ENCODE data around the gene SMPX. TPM values are rescaled to one million over a fixed set of nuclear protein-coding genes. Genes with fewer than 3 reads are reported as not detected.

Gene SMPX
- total RNA-seq, 2 experiments from 2014 or later = not detected

- Mint-ChIP-seq H3K27ac (no peak overlapping the region), H3K4me3 (no peak overlapping the region), H3K9me3 (no peaks in the 10 kb centered on the region), H3K4me1 (ENCODE audit: low read depth) (no peaks in the 10 kb centered on the region), H3K36me3 (ENCODE audit: low read depth) (no peaks in the 10 kb centered on the region), H3K27me3 (peaks cover 4% of the 10 kb centered on the region)
- ATAC-seq = no peak
- TF ChIP-seq, protein P1, sequence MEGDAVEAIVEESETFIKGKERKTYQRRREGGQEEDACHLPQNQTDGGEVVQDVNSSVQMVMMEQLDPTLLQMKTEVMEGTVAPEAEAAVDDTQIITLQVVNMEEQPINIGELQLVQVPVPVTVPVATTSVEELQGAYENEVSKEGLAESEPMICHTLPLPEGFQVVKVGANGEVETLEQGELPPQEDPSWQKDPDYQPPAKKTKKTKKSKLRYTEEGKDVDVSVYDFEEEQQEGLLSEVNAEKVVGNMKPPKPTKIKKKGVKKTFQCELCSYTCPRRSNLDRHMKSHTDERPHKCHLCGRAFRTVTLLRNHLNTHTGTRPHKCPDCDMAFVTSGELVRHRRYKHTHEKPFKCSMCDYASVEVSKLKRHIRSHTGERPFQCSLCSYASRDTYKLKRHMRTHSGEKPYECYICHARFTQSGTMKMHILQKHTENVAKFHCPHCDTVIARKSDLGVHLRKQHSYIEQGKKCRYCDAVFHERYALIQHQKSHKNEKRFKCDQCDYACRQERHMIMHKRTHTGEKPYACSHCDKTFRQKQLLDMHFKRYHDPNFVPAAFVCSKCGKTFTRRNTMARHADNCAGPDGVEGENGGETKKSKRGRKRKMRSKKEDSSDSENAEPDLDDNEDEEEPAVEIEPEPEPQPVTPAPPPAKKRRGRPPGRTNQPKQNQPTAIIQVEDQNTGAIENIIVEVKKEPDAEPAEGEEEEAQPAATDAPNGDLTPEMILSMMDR (IDR thresholded peaks at IDR 0.05) = no peak
- ChIA-PET POLR2A (no interaction called here), CTCF (no interaction called here)
- intact Hi-C loops (cut with micrococcal nuclease) = no loop called here
- DNase-seq = no peak
Observed at GRCh38 chrX:21735038-21735767, 22.7 kb downstream of the SMPX start.

DNA sequence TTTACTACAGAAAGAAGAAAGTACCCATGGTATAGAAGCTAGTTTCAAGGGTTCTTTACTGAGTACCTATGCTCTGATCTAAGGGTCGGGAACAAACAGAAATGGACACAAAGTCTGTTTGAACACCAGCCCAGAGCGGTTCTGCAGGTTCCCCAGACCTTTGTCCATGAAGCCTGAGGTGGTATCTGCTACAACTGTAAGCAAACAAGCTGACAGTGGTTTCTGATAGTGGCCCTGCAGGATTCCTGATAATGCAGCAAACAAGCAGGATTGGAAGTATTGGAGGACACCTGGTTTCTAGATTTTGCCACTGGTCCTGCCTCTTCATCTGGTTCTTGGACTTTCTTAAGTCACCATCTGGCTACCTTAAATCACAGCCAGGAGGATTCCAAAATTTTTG, 23.7 kb downstream of the SMPX start:
- Mint-ChIP-seq H3K4me1 (ENCODE audit: low read depth) (no peaks in the 10 kb centered on the region), H3K27ac (no peak overlapping the region), H3K9me3 (no peaks in the 10 kb centered on the region), H3K36me3 (ENCODE audit: low read depth) (no peaks in the 10 kb centered on the region), H3K4me3 (no peak overlapping the region), H3K27me3 (peaks cover 4% of the 10 kb centered on the region)
- no peak for DNase-seq
- ChIA-PET POLR2A (no interaction called here), CTCF (no interaction called here)
- no peak for ATAC-seq
- TF ChIP-seq, protein P1 (IDR thresholded peaks at IDR 0.05) = no peak
- intact Hi-C loops (cut with micrococcal nuclease) = no loop called here

DNA sequence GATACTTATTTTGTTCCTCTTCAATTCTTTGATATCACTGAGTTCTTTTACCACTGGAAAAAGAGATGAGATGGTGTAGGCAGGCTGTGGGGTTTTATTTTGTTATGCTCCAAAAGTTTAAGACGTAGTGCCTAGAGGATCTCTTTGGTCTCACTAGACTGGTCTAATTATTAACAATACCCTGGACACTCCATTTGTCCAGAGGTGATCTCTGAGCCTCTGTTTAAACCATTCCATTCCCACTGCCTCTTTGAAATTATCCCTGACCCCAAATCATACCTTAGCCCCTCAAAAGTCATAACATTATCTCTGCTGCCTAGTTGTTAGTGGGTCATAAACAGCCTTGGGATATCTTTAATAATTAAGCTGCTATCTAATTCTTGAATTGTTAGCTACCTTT, 24.2 kb downstream of the SMPX start:
- Mint-ChIP-seq H3K4me1 (ENCODE audit: low read depth) (no peaks in the 10 kb centered on the region), H3K4me3 (no peak overlapping the region), H3K27me3 (peaks cover 5% of the 10 kb centered on the region), H3K9me3 (no peaks in the 10 kb centered on the region), H3K36me3 (ENCODE audit: low read depth) (no peaks in the 10 kb centered on the region), H3K27ac (no peak overlapping the region)
- DNase-seq (no peak), ATAC-seq (no peak)
- intact Hi-C loops (cut with micrococcal nuclease) = no loop called here
- TF ChIP-seq, protein P1 (IDR thresholded peaks at IDR 0.05) = no peak
- POLR2A ChIA-PET = no interaction called here
- CTCF ChIA-PET = no interaction called here

GRCh38 chrX:21730026-21730425, 27.9 kb downstream of the SMPX start:
- DNase-seq = no peak
- POLR2A ChIA-PET = no interaction called here
- H3K4me3 Mint-ChIP-seq = no peak overlapping the region
- intact Hi-C loops (cut with micrococcal nuclease) = no loop called here
- TF ChIP-seq, protein P1 (IDR thresholded peaks at IDR 0.05) = no peak
- no peaks in the 10 kb centered on the region for H3K36me3 Mint-ChIP-seq (ENCODE audit: low read depth)
- CTCF ChIA-PET = interaction anchor here (0.6 kb wide), 1 partner anchor 678 kb away, joined by 3 read pairs; no protein-coding TSS in a partner anchor
- ATAC-seq = no peak
- peaks cover 4% of the 10 kb centered on the region for H3K27me3 Mint-ChIP-seq
- H3K27ac Mint-ChIP-seq = no peak overlapping the region
- no peaks in the 10 kb centered on the region for H3K4me1 Mint-ChIP-seq (ENCODE audit: low read depth)
- no peaks in the 10 kb centered on the region for H3K9me3 Mint-ChIP-seq

DNA sequence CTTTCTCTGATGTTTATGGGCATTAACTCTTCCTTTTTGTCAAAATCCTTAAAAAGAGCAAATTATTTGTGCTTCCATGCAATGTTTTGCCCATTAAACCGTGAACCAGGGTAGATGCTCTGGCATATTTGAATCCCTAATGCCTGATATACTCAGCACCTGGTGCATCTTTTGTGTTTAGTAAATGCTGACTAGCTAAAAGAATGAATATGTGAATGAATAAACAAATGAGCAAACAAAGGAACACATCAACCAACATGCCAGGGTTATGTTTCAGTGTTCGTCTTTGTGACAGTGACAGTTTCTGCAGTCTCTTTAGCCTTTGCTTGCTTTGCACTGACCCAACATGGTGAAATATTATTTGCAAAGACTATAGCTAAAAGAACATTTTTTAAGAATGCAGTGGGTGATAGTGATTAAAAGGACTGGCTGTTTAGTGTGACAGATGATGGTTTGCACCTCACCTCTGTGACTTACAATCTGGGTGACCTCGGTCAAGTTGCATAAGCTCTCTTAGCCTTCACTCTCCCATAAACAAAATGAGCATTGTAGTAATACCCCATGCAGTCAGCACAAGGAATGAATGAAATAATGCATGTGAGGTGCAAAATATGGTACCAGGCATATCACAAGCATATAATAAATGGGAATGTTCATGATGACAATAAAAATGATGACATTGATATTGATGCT, 29.5 kb downstream of the SMPX start:
- TF ChIP-seq, protein P1 (IDR thresholded peaks at IDR 0.05) = no peak
- H3K27ac Mint-ChIP-seq = no peak overlapping the region
- DNase-seq (no peak), ATAC-seq (no peak)
- no peaks in the 10 kb centered on the region for H3K9me3 Mint-ChIP-seq
- H3K36me3 Mint-ChIP-seq (ENCODE audit: low read depth) = no peaks in the 10 kb centered on the region
- peaks cover 4% of the 10 kb centered on the region for H3K27me3 Mint-ChIP-seq
- CTCF ChIA-PET = no interaction called here
- no peak overlapping the region for H3K4me3 Mint-ChIP-seq
- POLR2A ChIA-PET = no interaction called here
- H3K4me1 Mint-ChIP-seq (ENCODE audit: low read depth) = no peaks in the 10 kb centered on the region
- intact Hi-C loops (cut with micrococcal nuclease) = no loop called here
